Fibroblast of lung (primary cell): ENCODE results near the gene SMOC2. TPM values are rescaled to one million over a fixed set of nuclear protein-coding genes. Genes with fewer than 3 reads are reported as not detected.

Experiments used
- DNase-seq, 2 donors: peaks; one replicate each; pipeline versions ENCODE4 v3.0.0 to v3.0.0-alpha.2; 2010; ENCODE audit warnings: low read depth in 2 of 2
- H2AFZ ChIP-seq: 2 replicates; pipeline ENCODE4 v1.5.1; 2012; ENCODE audit warnings: low read length, control low read depth, inconsistent platforms
- H3K27ac ChIP-seq: 2 replicates; pipeline ENCODE4 v1.5.1; 2011; ENCODE audit warnings: low read length, control low read depth; ENCODE audit not compliant: insufficient read depth
- H3K27me3 ChIP-seq: 2 replicates; pipeline ENCODE4 v1.5.1; 2011; ENCODE audit warnings: mild to moderate bottlenecking, low read length; ENCODE audit not compliant: control insufficient read depth, insufficient read depth
- H3K36me3 ChIP-seq: 2 replicates; pipeline ENCODE4 v1.5.1; 2011; ENCODE audit warnings: low read length; ENCODE audit not compliant: control insufficient read depth, insufficient read depth
- H3K4me1 ChIP-seq: 2 replicates; pipeline ENCODE4 v1.5.1; 2011; ENCODE audit warnings: low read length; ENCODE audit not compliant: control insufficient read depth, insufficient read depth; ENCODE audit errors: extremely low read depth
- H3K4me2 ChIP-seq: 2 replicates; pipeline ENCODE4 v1.5.1; 2011; ENCODE audit warnings: low read length, control low read depth; ENCODE audit not compliant: insufficient read depth; ENCODE audit errors: extremely low read depth
- H3K4me3 ChIP-seq, 4 experiments: fragments of 200-600 bp in 1 of 4; sonication (generic) in 1 of 4; replicated peaks in 1 of 4; 2 replicates each; pipeline ENCODE4 v1.5.1; 2011 to 2016; ENCODE audit warnings: low read length in 4 of 4, low read depth in 3 of 4, mild to moderate bottlenecking in 3 of 4, control low read depth in 2 of 4, inconsistent platforms in 1 of 4, mixed read lengths in 1 of 4; ENCODE audit not compliant: insufficient read depth in 1 of 4; ENCODE audit errors: control extremely low read depth in 1 of 4
- H3K79me2 ChIP-seq: 2 replicates; pipeline ENCODE4 v1.5.1; 2012; ENCODE audit warnings: mild to moderate bottlenecking, low read length, inconsistent platforms; ENCODE audit not compliant: control insufficient read depth, insufficient read depth
- H3K9ac ChIP-seq: 2 replicates; pipeline ENCODE4 v1.5.1; 2011; ENCODE audit warnings: mild to moderate bottlenecking, low read length, control low read depth; ENCODE audit not compliant: insufficient read depth
- H3K9me3 ChIP-seq: 2 replicates; pipeline ENCODE4 v1.5.1; 2012; ENCODE audit warnings: low read depth, low read length; ENCODE audit not compliant: control insufficient read depth, insufficient read depth
- H4K20me1 ChIP-seq: 2 replicates; pipeline ENCODE4 v1.5.1; 2011; ENCODE audit warnings: low read length; ENCODE audit not compliant: control insufficient read depth, insufficient read depth; ENCODE audit errors: extremely low read depth
- CTCF ChIP-seq, 2 donors: IDR thresholded peaks in 1 of 2; conservative IDR thresholded peaks in 1 of 2; 1 replicate in 1 of 2; 2 replicates in 1 of 2; pipeline ENCODE4 v1.5.1; 2011 to 2012; ENCODE audit warnings: low read length in 2 of 2, control low read depth in 1 of 2, inconsistent platforms in 1 of 2, low read depth in 1 of 2, mild to moderate bottlenecking in 1 of 2
- EZH2 ChIP-seq: IDR thresholded peaks from 2 replicates; pipeline ENCODE4 v1.5.1; 2012; ENCODE audit warnings: low read length, control low read depth, mild to moderate bottlenecking; ENCODE audit errors: missing control alignments
- polyA plus RNA-seq, 2 donors: library from polyadenylated mRNA; depleted of rRNA in 1 of 2; stranded (reverse) in 1 of 2; unstranded in 1 of 2; fragments of >200 nt; gene quantifications; 2 replicates each; pipeline ENCODE4 v1.2.1, GENCODE V29; 2011 to 2012; ENCODE audit warnings: missing spikeins in 1 of 2
- total RNA-seq: library from RNA; depleted of rRNA; stranded (reverse); fragments of >200 nt; gene quantifications from 2 replicates; pipeline ENCODE4 v1.2.1, GENCODE V29; 2014

SMOC2 gene
- total and polyA plus RNA-seq, 2 donors (not counting 1 experiment from before 2014, with no cell fraction given) = not detected

GRCh38 chr6:168577496-168577895, 136.5 kb downstream of the SMOC2 start:
- no peak overlapping the region for H3K27ac ChIP-seq
- no peak overlapping the region for H2AFZ ChIP-seq
- no peaks in the 10 kb centered on the region for H3K4me1 ChIP-seq
- no peaks in the 10 kb centered on the region for H3K27me3 ChIP-seq
- H3K36me3 ChIP-seq = no peaks in the 10 kb centered on the region
- H3K9ac ChIP-seq = no peak overlapping the region
- no peaks in the 10 kb centered on the region for H3K9me3 ChIP-seq
- H4K20me1 ChIP-seq = no peaks in the 10 kb centered on the region
- DNase-seq = no peak
- TF ChIP-seq EZH2 (no peak), CTCF (conservative IDR thresholded peaks at IDR 0.05 in 1 of 2, IDR thresholded peaks at IDR 0.05 in 1 of 2; ENCODE audit: low read depth in 1 of 2, low read length in 2 of 2) (no peak)
- no peak overlapping the region for H3K4me3 ChIP-seq
- H3K79me2 ChIP-seq = no peaks in the 10 kb centered on the region
- no peak overlapping the region for H3K4me2 ChIP-seq

- H3K27me3 ChIP-seq = no peaks in the 10 kb centered on the region
- no peak for DNase-seq
- no peaks in the 10 kb centered on the region for H3K79me2 ChIP-seq
- H3K27ac ChIP-seq = no peak overlapping the region
- no peak overlapping the region for H2AFZ ChIP-seq
- H3K4me1 ChIP-seq = no peaks in the 10 kb centered on the region
- no peak overlapping the region for H3K4me2 ChIP-seq
- no peaks in the 10 kb centered on the region for H3K9me3 ChIP-seq
- H3K9ac ChIP-seq = no peak overlapping the region
- no peaks in the 10 kb centered on the region for H4K20me1 ChIP-seq
- H3K36me3 ChIP-seq = no peaks in the 10 kb centered on the region
- no peak overlapping the region for H3K4me3 ChIP-seq
- TF ChIP-seq CTCF (conservative IDR thresholded peaks at IDR 0.05 in 1 of 2, IDR thresholded peaks at IDR 0.05 in 1 of 2; ENCODE audit: low read depth in 1 of 2, low read length in 2 of 2) = no peak
- no peak for TF ChIP-seq EZH2
These were observed 137.1 kb downstream of the SMOC2 start for GRCh38 chr6:168578036-168578435.

- H3K4me2 ChIP-seq = no peak overlapping the region
- no peaks in the 10 kb centered on the region for H3K27me3 ChIP-seq
- H2AFZ ChIP-seq = no peak overlapping the region
- no peak overlapping the region for H3K4me3 ChIP-seq
- H3K9ac ChIP-seq = no peak overlapping the region
- H4K20me1 ChIP-seq = no peaks in the 10 kb centered on the region
- no peaks in the 10 kb centered on the region for H3K9me3 ChIP-seq
- no peak for TF ChIP-seq CTCF (conservative IDR thresholded peaks at IDR 0.05 in 1 of 2, IDR thresholded peaks at IDR 0.05 in 1 of 2; ENCODE audit: low read depth in 1 of 2, low read length in 2 of 2)
- TF ChIP-seq EZH2 = no peak
- H3K36me3 ChIP-seq = no peaks in the 10 kb centered on the region
- no peak for DNase-seq
- H3K27ac ChIP-seq = no peak overlapping the region
- no peaks in the 10 kb centered on the region for H3K4me1 ChIP-seq
- H3K79me2 ChIP-seq = no peaks in the 10 kb centered on the region
These were observed 140.3 kb downstream of the SMOC2 start for GRCh38 chr6:168581236-168581635.
